ENCODE results near the gene RWDD3.

DNA sequence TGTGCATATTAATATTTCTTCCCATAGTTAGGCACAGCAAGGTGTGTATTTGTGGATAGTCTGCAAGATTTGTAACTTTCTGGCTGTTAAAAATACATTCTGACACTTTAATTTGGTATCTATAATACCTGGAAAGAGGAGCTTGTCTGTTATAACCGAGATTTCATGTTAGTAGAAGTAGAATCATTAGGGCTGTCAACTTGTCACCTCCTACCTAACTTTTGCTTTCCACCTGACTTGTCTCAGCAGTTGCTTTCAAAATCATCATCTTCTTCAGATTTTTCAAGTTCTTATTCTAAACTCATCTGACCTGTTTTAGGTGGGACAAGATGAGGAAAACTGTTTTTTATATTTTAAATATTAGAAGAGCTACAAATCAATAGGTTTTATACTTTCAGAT is 11.0 kb downstream of the RWDD3 start:
- TF ChIP-seq, protein P1, sequence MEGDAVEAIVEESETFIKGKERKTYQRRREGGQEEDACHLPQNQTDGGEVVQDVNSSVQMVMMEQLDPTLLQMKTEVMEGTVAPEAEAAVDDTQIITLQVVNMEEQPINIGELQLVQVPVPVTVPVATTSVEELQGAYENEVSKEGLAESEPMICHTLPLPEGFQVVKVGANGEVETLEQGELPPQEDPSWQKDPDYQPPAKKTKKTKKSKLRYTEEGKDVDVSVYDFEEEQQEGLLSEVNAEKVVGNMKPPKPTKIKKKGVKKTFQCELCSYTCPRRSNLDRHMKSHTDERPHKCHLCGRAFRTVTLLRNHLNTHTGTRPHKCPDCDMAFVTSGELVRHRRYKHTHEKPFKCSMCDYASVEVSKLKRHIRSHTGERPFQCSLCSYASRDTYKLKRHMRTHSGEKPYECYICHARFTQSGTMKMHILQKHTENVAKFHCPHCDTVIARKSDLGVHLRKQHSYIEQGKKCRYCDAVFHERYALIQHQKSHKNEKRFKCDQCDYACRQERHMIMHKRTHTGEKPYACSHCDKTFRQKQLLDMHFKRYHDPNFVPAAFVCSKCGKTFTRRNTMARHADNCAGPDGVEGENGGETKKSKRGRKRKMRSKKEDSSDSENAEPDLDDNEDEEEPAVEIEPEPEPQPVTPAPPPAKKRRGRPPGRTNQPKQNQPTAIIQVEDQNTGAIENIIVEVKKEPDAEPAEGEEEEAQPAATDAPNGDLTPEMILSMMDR (IDR thresholded peaks at IDR 0.05; ENCODE audit: low read depth, low read length): no peak
- no peak for TF ChIP-seq EZH2phosphoT487 (IDR thresholded peaks at IDR 0.05; ENCODE audit: low read depth)

Data from OCI-LY3 (cell line).